Left forelimb (tissue), 1 donor: ENCODE results near the gene CEP43.
A peak's percentile ranks its signal among the peaks of the same experiment; 100 is the strongest.
"Not testable (repeated sequence)": the region's sequence is repeated elsewhere in the genome, so short reads cannot be mapped to it uniquely, and the experiment has no call there.

ENCODE experiments used
- DNase-seq: peaks from one replicate; pipeline ENCODE4 v3.0.0-alpha.2; 2018; ENCODE audit warnings: low spot score

The CEP43 gene, protein sequence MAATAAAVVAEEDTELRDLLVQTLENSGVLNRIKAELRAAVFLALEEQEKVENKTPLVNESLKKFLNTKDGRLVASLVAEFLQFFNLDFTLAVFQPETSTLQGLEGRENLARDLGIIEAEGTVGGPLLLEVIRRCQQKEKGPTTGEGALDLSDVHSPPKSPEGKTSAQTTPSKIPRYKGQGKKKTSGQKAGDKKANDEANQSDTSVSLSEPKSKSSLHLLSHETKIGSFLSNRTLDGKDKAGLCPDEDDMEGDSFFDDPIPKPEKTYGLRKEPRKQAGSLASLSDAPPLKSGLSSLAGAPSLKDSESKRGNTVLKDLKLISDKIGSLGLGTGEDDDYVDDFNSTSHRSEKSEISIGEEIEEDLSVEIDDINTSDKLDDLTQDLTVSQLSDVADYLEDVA

DNA sequence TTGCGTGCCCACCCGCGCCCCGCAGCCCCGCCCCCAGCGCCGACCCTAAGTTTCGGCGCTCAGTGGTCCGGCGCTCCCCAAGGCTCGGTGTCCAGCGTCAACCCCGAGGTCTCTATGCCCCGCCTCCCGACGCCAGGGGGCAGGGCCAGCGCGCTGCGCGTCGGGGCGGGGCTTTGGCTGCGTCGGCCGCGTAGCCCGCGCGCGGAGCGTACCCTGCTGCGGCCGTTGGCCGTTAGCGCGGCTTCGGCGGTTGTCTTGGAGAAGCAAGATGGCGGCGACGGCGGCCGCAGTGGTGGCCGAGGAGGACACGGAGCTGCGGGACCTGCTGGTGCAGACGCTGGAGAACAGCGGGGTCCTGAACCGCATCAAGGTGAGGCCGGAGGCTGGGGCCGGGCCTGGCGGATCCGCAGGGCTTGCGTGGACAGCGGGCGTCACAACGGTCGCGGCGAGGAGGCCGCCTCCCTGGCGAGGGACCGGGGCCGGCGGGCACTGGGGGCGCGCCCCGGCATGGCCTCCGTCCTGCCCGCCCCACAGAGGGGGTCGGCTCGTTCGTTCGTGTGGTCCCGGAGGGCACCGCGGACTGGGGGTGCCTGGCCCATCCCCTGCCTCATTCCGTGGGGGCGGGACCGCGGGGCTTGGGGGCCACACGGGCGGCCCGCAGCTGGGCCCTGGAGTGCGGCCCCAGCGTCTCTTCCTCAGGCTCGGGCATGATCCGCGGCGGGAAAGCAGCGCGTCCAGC is at the start of gene CEP43:
Gene CEP43 (plus strand): TSS at position 253 of the 739 bp plus-strand sequence. CDS start 16 bp downstream, at position 269.
- DNase-seq, result peak; percentile 98

DNA sequence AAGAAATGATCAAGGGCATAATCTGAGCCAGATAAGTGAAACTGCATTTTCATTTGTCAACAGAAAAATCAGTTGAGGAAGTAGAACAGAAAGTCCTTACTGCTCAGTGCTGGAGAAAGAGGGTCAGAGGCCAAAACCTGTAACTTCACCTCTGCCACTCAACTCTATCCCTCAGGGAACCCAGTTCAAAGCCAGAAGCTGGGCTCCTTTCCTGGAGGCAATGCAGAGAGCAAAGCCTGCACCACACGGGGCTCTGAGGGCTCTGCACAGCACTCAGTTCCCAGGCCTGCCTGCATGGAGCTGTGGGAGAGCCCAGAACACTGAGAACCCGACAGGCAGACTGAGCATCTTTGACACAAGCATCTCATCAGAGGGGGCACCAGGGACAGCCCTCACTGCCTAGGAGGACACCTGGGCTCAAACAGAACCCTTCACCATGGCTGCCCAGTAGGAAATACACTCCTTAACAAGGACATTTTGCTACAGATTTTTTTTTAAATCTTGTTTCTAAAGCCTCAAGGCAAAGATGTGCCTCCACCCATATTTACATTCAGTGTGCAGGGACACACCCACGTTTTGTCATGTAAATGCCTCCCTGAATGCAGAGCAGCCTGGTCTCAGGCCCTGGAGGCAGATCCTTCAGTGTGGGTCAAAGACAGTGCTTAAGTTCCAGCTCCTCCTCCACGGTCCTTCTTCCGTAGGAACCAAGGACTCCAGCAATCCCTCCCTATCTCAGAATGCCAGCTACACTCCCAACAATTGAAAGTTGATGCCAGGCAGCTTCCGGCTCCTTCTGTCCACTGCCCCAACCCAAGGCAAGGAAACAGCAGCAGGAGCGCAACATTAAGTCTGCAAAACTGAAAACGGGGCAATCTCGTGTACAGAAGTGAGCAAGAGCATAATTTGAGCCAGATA is 49.4 kb upstream of the CEP43 start:
- DNase-seq, result no peak

DNA sequence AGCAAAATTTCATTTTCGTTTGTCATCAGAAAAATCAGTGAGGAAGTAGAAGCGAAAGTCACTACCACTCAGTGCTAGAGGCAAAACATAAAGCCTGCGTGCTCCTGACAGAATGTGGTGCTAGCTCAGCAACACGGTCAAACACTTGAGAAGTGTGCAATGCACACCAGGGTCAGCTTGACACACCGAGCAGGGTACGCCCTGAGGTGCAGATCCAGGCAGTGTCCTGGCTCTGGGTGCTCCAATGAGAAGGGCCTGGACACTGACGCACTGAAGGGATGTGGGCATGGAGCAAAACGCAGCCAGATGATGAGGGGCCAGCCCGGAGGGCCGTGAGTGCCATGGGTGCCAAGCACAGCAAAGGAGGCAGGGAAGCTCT is 48.8 kb upstream of the CEP43 start:
- no peak for DNase-seq

DNA sequence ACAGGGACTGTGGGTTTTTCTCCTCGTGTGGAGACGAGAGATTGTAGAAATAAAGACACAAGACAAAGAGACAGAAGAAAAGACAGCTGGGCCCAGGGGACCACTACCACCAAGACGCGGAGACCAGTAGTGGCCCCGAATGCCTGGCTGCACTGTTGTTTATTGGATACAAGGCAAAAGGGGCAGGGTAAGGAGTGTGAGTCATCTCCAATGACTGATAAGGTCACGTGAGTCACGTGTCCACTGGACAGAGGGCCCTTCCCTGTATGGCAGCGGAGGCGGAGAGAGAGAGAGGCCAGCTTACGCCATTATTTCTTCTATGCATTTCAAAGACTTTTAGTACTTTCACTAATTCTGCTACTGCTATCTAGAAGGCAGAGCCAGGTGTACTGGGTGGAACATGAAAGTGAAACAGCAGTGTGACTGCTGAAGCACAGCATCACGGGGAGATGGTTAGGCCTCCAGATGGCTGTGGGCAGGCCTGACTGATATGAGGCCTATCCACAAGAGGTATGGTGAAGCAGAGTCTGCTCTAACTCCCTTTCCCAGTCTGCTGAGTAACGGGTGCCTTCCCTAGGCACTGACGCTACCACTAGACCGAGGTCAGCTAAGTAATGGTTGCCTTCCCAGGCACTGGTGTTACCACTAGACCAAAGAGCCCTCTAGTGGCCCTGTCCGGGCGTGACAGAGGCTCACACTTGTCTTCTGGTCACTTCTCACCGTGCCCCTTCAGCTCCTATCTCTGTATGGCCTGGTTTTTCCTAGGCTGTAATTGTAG is 48.1 kb upstream of the CEP43 start:
- not testable (repeated sequence) for DNase-seq

DNA sequence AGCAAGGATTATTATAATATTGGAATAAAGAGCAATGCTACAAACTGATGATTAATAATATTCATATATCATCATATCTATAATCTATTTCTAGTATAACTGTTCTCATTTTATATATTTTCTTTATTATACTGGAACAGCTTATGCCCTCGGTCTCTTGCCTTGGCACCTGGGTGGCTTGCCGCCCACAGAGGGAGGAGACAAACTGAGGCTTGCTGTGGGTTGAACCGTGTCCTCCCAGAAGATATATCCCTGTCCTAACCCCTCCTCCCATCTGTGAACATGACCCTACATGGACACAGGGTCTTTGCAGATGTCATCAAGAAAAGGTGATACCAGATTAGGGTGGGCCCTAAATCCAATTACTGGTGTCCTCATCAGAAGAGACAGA is 47.5 kb upstream of the CEP43 start:
- no peak for DNase-seq

DNA sequence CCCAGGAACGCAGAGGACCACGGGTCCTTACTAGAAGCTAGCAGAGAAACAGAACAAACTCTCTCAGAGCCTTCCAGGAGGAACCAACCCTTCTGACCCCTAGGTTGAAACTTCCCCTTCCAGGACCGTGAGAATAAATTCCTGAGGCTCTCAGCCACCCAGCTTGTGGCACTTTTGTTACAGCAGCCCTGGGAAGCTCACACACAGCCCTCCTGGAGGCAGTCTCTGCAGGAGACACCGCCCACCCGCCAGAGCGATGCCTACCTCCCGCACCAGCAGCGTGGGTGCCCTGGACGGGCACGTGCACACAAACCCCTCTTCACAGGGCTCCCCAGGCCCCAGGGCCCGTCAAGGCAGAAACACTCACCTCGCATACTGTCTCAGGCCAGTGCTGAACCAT is 47.1 kb upstream of the CEP43 start:
- DNase-seq, result no peak

DNA sequence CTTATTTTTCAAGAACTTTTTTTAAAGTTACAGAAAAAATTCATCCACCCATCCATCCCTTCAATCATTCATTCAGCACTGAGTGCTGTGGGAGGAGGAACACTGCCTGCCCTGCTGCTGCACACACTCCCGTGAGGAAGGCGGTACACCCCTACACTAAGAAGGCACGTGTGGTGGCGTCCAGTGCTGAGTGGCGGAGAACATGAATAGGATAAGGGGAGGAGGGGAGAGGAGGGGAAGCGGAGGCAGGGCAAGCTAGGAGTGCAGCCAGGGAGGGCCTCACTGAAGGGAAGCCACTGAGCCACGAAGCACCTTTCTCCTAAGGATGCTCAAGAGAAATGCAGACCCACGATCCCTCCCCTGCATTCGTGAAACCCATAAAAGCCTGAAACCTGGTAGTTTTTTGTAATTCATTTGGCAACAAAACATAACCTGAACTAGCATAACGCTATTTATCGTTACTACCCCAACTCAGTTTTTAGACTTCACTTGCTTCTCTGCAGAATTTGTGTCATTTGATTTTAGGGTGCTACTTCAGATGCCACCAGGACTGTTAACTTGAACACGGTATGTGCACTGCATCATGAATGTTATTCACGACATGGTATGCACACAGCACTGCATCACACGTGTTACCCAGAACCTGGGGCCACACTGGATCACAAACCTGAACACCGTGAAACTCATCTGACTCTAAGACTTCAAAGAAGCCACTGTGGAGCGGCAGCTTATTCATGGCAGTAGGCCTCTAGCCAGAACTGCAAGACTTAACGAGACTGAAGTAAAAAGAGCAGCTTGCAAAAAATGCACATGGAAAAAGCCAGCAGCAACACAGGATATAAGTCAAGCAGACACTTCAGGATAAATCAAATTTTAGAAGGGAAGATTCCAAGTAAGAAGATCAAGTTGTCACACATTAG is 46.4 kb upstream of the CEP43 start:
- DNase-seq, result no peak

DNA sequence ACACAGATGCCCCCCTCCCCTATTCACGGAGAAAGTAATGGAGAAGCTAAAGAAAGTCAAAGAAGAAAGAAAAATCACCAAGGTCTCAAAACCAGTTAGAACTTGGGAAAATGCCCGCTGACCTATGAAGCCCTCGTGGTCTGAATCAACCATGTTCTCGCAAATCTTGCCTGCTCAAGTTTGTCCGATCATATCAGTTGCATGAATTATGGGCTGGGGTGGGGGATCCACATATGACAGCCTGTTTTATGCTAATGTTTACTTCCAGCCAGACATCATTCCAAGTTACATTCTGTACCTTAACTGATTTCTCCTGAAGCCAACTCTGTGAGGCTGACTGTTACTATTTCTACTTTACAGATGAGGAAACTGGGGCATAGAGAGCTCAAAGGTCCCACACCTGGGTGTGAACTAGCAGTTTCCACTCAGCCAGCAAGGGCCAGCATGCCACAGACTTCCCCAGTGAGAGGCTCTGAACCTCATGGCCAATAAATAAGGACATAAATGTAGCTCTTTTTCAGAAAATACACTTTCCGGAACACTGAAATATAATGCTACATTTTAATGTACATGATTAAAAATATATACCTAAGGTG is 45.0 kb upstream of the CEP43 start:
- no peak for DNase-seq

DNA sequence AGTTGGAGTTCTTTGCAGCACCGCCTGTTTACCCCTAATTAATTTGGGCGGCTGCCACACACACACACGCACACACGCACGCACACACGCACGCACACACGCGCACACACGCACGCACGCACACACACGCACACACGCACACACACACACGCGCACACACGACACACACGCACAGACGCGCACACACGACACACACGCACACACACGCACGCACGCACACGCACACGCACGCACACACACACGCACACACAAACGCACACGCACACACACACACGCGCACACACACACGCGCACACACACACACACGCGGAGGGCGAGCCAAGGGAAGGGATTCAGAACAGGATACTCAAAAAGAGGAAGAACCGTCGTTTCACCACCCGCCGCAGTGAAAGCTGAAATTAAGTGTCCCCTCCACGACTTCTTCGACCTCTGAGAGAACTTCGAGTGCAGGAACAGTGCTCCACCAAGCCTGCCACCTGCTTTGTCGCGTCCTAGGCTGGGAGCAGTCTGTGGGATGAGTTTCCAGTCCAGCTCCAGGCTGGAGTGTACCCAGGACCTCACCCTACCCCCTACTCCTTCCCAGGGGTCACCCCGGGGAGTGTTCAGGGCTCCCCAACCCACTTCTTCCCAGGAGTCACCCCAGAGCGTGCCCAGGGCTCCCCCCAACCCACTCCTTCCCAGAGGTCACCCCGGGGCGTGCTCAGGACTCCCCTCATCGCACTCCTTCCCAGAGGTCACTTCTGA is 43.9 kb upstream of the CEP43 start:
- DNase-seq, result no peak

DNA sequence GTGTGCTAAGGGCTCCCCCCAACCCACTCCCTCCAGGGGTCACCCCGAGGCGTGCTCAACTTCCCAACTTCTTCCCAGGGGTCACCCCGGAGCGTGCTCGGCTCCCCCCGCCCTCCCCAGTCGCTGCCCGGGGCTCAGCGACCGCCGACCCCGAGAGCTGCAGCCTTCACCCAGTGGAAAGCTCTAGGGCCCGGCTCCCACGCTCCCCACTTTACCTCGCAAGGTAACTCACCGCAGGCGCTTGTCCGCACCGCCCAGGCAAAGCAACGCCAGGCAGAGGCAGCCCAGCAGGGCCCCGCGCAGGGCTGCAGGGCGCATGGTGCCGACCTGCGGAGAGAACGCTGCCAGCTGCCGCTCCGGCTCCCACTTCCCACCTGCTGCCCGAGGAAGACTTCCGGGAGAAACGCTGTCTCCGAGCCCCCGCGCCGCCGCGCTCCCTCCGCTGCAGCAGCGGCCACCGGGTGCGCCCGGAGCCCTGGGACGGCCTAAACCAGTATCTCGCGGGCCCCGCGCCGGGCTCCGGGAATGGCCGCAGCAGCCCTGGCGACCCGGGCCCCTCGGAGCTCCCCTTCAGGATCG is 43.2 kb upstream of the CEP43 start:
- no peak for DNase-seq

DNA sequence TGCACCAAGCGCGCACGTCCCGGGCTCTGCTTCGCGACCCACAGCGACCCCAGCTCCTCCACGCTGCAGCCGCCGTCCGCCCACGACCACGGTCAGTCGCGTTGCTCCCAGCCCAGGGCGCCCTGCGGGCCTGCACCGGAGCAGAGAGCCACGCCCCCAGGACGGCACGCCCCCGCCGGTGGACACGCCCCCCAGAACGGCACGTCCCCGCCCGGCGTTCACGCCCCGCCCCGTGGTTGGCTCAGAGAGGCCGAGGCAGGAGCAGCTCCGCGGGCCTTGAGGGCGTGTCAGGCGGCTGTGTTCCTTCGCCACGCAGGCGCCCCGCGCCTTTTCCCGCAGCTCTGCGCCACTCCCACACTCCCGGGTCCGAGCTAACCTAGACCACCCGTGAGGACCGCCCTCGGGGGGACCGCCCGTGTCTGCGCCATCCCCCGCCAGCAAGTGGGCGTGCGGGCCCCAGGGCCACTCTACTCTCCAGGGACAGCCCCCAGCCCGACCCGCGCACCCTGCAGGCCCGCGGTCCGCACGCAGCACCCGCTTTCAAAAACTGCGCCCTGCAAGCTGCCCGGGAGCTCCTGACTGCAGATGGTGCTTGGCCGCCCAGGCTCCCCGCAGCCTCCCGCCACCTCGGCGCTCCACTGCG is 42.6 kb upstream of the CEP43 start, which contains the start of gene RNASET2:
Gene RNASET2 (minus strand): TSS at position 107 of the 643 bp plus-strand sequence. CDS start 368 bp downstream, outside the sequence.
- DNase-seq, result peak; percentile 96

DNA sequence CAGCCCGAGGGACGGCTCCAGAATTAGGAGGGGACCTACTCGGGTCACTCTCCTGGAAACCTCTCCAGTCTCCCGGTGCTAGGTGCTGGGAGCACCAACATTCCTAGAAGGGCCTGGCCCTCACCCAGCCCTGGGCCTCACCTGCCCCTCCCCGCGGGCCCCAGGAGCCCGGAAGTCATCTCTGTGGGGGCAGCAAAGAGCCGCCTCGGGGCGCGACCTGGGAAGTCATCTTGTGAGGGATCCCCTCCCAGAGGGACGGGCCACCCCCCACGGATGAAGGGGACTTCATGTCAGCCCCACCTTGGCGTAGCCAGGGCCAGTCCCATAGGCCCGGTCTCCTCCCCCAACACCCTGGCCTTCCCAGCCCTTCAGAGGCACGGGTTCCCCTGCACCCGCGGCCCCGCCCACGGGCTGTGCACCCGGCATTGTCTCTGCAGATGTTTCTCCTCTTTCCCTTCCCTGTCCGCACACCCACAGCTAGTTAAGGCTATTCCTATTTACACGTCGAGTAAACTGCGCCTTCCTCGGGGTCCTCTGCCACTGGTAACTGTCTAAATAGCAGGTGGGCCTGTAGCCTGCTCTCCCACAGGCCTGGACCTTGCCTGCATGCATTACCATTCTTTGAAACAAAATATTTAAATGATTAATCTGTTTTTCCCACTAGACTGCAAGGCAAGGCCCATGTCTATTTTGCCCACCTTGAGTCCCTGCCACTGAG is 42.0 kb upstream of the CEP43 start:
- no peak for DNase-seq

DNA sequence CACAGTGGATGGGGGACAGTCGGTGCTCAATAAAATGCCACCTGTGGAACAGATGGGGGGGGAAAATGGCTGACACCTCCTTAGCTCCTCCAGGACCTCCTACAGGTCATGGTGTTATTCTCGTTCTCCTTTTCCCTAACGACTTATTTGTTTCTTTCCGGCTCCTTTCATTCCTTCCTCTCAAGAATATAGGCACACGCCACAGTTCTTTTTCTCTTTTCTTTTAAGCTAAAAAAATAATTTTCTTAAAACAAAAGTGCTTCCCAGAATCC is 41.5 kb upstream of the CEP43 start:
- DNase-seq, result no peak

DNA sequence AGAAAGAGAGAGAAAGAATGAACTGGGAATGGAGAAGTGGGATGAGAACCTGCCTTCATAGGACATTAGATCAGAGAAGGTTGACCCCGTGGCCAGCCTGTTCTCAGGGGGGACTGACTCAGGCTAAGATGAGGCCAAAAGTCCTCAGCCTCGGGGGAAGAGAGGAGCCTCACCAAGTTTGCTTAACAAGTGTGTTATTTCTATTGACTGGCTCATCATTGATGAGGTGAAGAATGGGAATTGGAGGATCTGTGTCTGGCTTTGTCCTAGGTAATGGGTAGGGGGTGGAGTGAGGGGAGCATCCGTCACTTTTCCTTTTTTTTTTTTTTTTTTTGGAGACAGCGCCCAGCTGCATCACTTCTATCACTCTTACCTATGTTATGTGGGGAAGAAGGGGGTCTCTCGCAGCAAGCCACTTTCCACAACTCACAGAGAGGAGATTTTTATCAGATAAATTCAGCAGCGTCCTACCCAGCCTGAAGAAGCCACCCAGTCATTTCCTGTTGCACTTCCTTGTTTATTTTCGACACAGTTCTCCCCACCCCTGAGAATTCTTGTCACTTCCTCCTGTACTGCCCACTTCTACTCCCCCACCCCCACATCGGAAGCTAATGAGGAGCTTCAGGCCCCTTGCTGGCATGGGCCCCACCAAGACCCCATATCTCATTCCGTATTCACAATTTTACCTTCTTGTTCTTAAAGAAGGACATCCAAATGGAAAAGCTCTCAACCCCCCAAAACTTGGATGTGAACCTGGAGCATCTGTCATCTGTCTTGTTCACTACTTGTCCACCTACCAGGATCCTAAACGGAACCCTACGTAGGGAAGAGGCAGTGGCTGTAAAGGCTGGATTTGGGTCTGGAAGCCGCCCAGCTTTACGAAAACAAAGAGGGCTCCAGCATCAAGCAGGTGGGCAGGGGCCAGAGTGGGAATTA is 40.0 kb upstream of the CEP43 start:
- no peak for DNase-seq

DNA sequence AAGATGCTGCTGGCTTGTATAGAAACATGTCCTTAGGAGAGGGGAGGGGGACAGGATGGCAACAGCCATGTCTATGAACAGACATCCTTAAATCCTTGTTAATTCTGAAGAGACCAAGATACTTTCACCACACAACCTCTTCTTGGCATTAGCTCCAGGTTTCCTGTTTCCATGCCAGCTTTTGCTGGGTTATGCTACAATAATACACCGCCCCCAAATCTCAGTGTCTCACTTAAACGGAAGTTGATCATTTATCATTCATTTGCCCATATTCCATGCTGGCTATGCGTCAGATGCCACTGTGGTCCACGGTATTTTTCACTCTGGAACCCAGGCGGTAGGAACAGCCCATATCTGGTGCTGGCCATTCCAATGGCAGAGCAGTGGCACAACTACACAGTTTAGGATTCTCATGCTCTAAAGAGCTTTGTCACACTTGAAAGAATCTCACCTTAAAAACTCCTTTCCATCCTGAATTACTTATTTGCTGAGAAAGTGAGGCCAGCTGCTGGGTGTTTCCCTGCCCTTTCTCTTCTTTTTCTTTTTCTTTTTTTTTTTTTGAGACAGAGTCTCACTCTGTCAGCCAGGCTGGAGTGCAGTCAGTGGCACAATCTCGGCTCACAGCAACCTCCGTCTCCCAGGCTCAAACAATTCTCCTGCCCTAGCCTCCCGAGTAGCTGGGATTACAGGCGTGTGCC is 39.1 kb upstream of the CEP43 start:
- DNase-seq, result no peak

DNA sequence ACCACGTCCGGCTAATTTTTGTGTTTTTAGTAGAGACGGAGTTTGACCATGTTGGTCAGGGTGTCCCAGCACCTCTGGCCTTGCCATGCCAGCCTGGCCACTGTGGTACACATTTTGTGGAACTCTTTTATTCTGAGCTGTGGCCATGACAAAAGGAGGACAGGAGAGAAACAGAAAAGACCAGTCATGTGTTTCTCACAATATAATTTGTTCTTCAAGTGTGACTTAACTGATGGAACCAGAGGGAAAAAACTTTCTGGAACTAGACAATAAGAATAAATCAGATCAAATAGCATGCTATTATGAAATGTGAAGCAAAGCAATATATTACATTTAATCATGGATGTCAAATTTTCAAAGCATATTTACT is 38.6 kb upstream of the CEP43 start:
- DNase-seq, result no peak
